WTC11 (cell line): Measurements from ENCODE around the gene PLIN4. TPM values are rescaled to one million over a fixed set of nuclear protein-coding genes. Genes with fewer than 3 reads are reported as not detected.

ENCODE experiments used
- ATAC-seq: fragments of 200-7000 bp; cut with Tn5 transposase; 2 replicates; pipeline ENCODE4 v1.10.0; 2021; ENCODE audit warnings: mild to moderate bottlenecking, moderate library complexity
- CTCF ChIA-PET: fragments of 300-600 bp; sonication (Branson Sonifier 250); formaldehyde crosslinking; loops from one replicate; lab custom pipeline; 2021; ENCODE audit warnings: antibody characterized with exemption; lab: Charles Lee
- POLR2A ChIA-PET: fragments of 350-600 bp; sonication (Branson Sonifier 250); formaldehyde crosslinking; loops from one replicate; lab custom pipeline; 2021; ENCODE audit warnings: antibody characterized with exemption; lab: Charles Lee
- DNase-seq: peaks from one replicate; pipeline ENCODE4 v3.0.0; 2021; ENCODE audit warnings: low spot score
- H3K27ac Mint-ChIP-seq: 2 replicates; pipeline ENCODE4 v1.8.0; 2021; ENCODE audit warnings: mixed read lengths
- H3K27me3 Mint-ChIP-seq: 2 replicates; pipeline ENCODE4 v1.8.0; 2021; ENCODE audit warnings: low read depth, mild to moderate bottlenecking, moderate library complexity, mixed read lengths
- H3K36me3 Mint-ChIP-seq: 2 replicates; pipeline ENCODE4 v1.8.0; 2021; ENCODE audit warnings: mixed read lengths
- H3K4me1 Mint-ChIP-seq: 2 replicates; pipeline ENCODE4 v1.8.0; 2022; ENCODE audit warnings: mixed read lengths
- H3K4me3 Mint-ChIP-seq: 2 replicates; pipeline ENCODE4 v1.8.0; 2021; ENCODE audit warnings: mild to moderate bottlenecking, moderate library complexity, mixed read lengths
- H3K9me3 Mint-ChIP-seq: 2 replicates; pipeline ENCODE4 v1.8.0; 2021; ENCODE audit warnings: mixed read lengths
- ARID4B ChIP-seq: sonication (generic); formaldehyde crosslinking; IDR thresholded peaks from 2 replicates; pipeline ENCODE4 v1.8.0; 2023; ENCODE audit warnings: missing genetic modification reagents, mild to moderate bottlenecking, borderline replicate concordance
- ATF1 ChIP-seq: sonication (generic); formaldehyde crosslinking; IDR thresholded peaks from 2 replicates; pipeline ENCODE4 v1.8.1; 2023; ENCODE audit warnings: mild to moderate bottlenecking, moderate library complexity, missing genetic modification reagents
- CBFB ChIP-seq: sonication (generic); formaldehyde crosslinking; IDR thresholded peaks from 2 replicates; pipeline ENCODE4 v1.8.1; 2022; ENCODE audit warnings: mild to moderate bottlenecking, low read depth, missing genetic modification reagents
- CTCF ChIP-seq: fragments of 200-600 bp; IDR thresholded peaks from 2 replicates; pipeline ENCODE4 v1.8.0; 2022; ENCODE audit warnings: antibody characterized with exemption
- ELF4 ChIP-seq: sonication (generic); formaldehyde crosslinking; IDR thresholded peaks from 2 replicates; pipeline ENCODE4 v1.8.1; 2022; ENCODE audit warnings: low read depth, mild to moderate bottlenecking, moderate library complexity, missing genetic modification reagents
- ESRRA ChIP-seq: sonication (generic); formaldehyde crosslinking; IDR thresholded peaks from 2 replicates; pipeline ENCODE4 v1.8.1; 2022; ENCODE audit warnings: mild to moderate bottlenecking, missing genetic modification reagents, borderline replicate concordance
- GABPB1 ChIP-seq: sonication (generic); formaldehyde crosslinking; IDR thresholded peaks from 2 replicates; pipeline ENCODE4 v1.8.1; 2023; ENCODE audit warnings: mild to moderate bottlenecking, missing genetic modification reagents
- GTF2I ChIP-seq: fragments of 250-450 bp; sonication (Bioruptor Pico); conservative IDR thresholded peaks from 2 replicates; pipeline ENCODE4 v1.4.0; 2021; ENCODE audit warnings: mild to moderate bottlenecking
- HMGA2 ChIP-seq: fragments of 250-450 bp; sonication (Bioruptor Pico); IDR thresholded peaks from 2 replicates; pipeline ENCODE4 v1.4.0; 2021; ENCODE audit warnings: mild to moderate bottlenecking, moderate library complexity
- NFE2L1 ChIP-seq: sonication (generic); formaldehyde crosslinking; IDR thresholded peaks from 2 replicates; pipeline ENCODE4 v1.8.1; 2023; ENCODE audit warnings: missing genetic modification reagents
- NR2C2 ChIP-seq: sonication (generic); formaldehyde crosslinking; IDR thresholded peaks from 2 replicates; pipeline ENCODE4 v1.8.0; 2022; ENCODE audit warnings: mild to moderate bottlenecking, missing genetic modification reagents
- SMAD3 ChIP-seq: sonication (generic); formaldehyde crosslinking; IDR thresholded peaks from 2 replicates; pipeline ENCODE4 v1.8.0; 2022; ENCODE audit warnings: missing genetic modification reagents, mild to moderate bottlenecking, borderline replicate concordance
- TCF7 ChIP-seq: sonication (generic); formaldehyde crosslinking; IDR thresholded peaks from 2 replicates; pipeline ENCODE4 v1.8.0; 2022; ENCODE audit warnings: mild to moderate bottlenecking, low read depth, missing genetic modification reagents, moderate library complexity
- TP53 ChIP-seq: sonication (generic); formaldehyde crosslinking; IDR thresholded peaks from 2 replicates; pipeline ENCODE4 v1.8.1; 2023; ENCODE audit warnings: mild to moderate bottlenecking, missing genetic modification reagents
- ZNF121 ChIP-seq: sonication (generic); formaldehyde crosslinking; IDR thresholded peaks from 2 replicates; pipeline ENCODE4 v1.8.0; 2023; ENCODE audit warnings: missing genetic modification reagents
- ZNF232 ChIP-seq: sonication (generic); formaldehyde crosslinking; IDR thresholded peaks from 2 replicates; pipeline ENCODE4 v1.8.0; 2022; ENCODE audit warnings: mild to moderate bottlenecking, missing genetic modification reagents
- ZNF263 ChIP-seq: sonication (generic); formaldehyde crosslinking; IDR thresholded peaks from 2 replicates; pipeline ENCODE4 v1.8.1; 2022; ENCODE audit warnings: low read depth, mild to moderate bottlenecking, moderate library complexity, missing genetic modification reagents
- ZNF317 ChIP-seq: sonication (generic); formaldehyde crosslinking; IDR thresholded peaks from 2 replicates; pipeline ENCODE4 v1.8.1; 2023; ENCODE audit warnings: low read depth, mild to moderate bottlenecking, moderate library complexity, missing genetic modification reagents, borderline replicate concordance
- total RNA-seq: library from RNA; stranded (reverse); gene quantifications from 3 replicates; pipeline ENCODE4 v1.2.3, GENCODE V29; 2021
- TF ChIP-seq, protein P1 (sequence below): sonication (generic); formaldehyde crosslinking; IDR thresholded peaks from 2 replicates; pipeline ENCODE4 v1.8.1; 2022; ENCODE audit warnings: low read depth, missing genetic modification reagents, borderline replicate concordance
- TF ChIP-seq, protein P2 (sequence below): sonication (generic); formaldehyde crosslinking; IDR thresholded peaks from 2 replicates; pipeline ENCODE4 v1.8.1; 2022; ENCODE audit warnings: mild to moderate bottlenecking, moderate library complexity, missing genetic modification reagents
- TF ChIP-seq, protein P3 (sequence below): sonication (generic); formaldehyde crosslinking; IDR thresholded peaks from 2 replicates; pipeline ENCODE4 v1.8.0; 2023; ENCODE audit warnings: mild to moderate bottlenecking, missing genetic modification reagents
- TF ChIP-seq, protein P4 (sequence below): sonication (generic); formaldehyde crosslinking; IDR thresholded peaks from 2 replicates; pipeline ENCODE4 v1.8.1; 2022; ENCODE audit warnings: missing genetic modification reagents, borderline replicate concordance

PLIN4 gene
- total RNA-seq, 1 experiment from 2014 or later: 0.35 TPM

GRCh38 chr19:4522291-4523002, 4.2 kb upstream of the PLIN4 start (continued):
- TF ChIP-seq ARID4B (CRISPR knock-in tag) (no peak), ATF1 (CRISPR knock-in tag) (no peak), CTCF (no peak), CBFB (no peak)
- TF ChIP-seq, all 79 proteins: peak for 0

DNA sequence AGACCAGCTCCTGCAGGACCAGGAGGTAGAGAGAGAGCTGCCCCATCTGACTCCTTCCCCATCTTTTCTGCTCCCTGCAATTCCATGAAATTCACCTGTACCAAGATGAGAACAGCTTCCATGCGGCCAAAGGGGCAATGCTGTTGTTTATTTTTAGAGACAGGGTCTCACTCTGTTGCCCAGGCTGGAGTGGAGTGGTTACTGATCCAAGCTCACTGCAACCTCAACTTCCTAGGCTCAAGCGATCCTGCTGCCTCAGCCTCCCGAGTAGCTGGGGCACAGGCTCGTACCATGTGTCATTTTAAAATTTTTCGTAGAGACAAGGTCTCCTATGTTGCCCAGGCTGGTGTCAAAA, 3.6 kb upstream of the PLIN4 start:
- DNase-seq (no peak), ATAC-seq (no peak)
- Mint-ChIP-seq H3K27me3 (peaks cover 52% of the 10 kb centered on the region), H3K4me3 (no peak overlapping the region), H3K36me3 (no peaks in the 10 kb centered on the region), H3K9me3 (no peaks in the 10 kb centered on the region)
- POLR2A ChIA-PET: no interaction called here
- TF ChIP-seq HMGA2: no peak
- TF ChIP-seq ZNF317 (CRISPR knock-in tag): no peak
- no peak for TF ChIP-seq ZNF232
- TF ChIP-seq TCF7 (CRISPR knock-in tag): no peak
- TF ChIP-seq, protein P1, sequence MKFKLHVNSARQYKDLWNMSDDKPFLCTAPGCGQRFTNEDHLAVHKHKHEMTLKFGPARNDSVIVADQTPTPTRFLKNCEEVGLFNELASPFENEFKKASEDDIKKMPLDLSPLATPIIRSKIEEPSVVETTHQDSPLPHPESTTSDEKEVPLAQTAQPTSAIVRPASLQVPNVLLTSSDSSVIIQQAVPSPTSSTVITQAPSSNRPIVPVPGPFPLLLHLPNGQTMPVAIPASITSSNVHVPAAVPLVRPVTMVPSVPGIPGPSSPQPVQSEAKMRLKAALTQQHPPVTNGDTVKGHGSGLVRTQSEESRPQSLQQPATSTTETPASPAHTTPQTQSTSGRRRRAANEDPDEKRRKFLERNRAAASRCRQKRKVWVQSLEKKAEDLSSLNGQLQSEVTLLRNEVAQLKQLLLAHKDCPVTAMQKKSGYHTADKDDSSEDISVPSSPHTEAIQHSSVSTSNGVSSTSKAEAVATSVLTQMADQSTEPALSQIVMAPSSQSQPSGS (CRISPR knock-in tag): no peak
- no peak for TF ChIP-seq NR2C2 (CRISPR knock-in tag)
- no peak for TF ChIP-seq ZNF121 (CRISPR knock-in tag)
- TF ChIP-seq GTF2I (CRISPR knock-in tag): no peak
- no peak for TF ChIP-seq GABPB1 (CRISPR knock-in tag)
- no peak for TF ChIP-seq ATF1 (CRISPR knock-in tag)
- TF ChIP-seq ESRRA: no peak
- TF ChIP-seq TP53 (CRISPR knock-in tag): no peak
- TF ChIP-seq SMAD3: no peak
- TF ChIP-seq, protein P2, sequence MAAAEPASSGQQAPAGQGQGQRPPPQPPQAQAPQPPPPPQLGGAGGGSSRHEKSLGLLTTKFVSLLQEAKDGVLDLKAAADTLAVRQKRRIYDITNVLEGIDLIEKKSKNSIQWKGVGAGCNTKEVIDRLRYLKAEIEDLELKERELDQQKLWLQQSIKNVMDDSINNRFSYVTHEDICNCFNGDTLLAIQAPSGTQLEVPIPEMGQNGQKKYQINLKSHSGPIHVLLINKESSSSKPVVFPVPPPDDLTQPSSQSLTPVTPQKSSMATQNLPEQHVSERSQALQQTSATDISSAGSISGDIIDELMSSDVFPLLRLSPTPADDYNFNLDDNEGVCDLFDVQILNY (CRISPR knock-in tag): no peak
- TF ChIP-seq ELF4: no peak
- TF ChIP-seq, protein P3, sequence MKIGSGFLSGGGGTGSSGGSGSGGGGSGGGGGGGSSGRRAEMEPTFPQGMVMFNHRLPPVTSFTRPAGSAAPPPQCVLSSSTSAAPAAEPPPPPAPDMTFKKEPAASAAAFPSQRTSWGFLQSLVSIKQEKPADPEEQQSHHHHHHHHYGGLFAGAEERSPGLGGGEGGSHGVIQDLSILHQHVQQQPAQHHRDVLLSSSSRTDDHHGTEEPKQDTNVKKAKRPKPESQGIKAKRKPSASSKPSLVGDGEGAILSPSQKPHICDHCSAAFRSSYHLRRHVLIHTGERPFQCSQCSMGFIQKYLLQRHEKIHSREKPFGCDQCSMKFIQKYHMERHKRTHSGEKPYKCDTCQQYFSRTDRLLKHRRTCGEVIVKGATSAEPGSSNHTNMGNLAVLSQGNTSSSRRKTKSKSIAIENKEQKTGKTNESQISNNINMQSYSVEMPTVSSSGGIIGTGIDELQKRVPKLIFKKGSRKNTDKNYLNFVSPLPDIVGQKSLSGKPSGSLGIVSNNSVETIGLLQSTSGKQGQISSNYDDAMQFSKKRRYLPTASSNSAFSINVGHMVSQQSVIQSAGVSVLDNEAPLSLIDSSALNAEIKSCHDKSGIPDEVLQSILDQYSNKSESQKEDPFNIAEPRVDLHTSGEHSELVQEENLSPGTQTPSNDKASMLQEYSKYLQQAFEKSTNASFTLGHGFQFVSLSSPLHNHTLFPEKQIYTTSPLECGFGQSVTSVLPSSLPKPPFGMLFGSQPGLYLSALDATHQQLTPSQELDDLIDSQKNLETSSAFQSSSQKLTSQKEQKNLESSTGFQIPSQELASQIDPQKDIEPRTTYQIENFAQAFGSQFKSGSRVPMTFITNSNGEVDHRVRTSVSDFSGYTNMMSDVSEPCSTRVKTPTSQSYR (CRISPR knock-in tag): no peak
- TF ChIP-seq, protein P4, sequence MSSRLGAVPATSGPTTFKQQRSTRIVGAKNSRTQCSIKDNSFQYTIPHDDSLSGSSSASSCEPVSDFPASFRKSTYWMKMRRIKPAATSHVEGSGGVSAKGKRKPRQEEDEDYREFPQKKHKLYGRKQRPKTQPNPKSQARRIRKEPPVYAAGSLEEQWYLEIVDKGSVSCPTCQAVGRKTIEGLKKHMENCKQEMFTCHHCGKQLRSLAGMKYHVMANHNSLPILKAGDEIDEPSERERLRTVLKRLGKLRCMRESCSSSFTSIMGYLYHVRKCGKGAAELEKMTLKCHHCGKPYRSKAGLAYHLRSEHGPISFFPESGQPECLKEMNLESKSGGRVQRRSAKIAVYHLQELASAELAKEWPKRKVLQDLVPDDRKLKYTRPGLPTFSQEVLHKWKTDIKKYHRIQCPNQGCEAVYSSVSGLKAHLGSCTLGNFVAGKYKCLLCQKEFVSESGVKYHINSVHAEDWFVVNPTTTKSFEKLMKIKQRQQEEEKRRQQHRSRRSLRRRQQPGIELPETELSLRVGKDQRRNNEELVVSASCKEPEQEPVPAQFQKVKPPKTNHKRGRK (CRISPR knock-in tag): no peak
- TF ChIP-seq ZNF263 (CRISPR knock-in tag): no peak
- TF ChIP-seq NFE2L1 (CRISPR knock-in tag): no peak
- TF ChIP-seq, all 79 proteins: peak for 0
- CTCF ChIA-PET: interaction anchor here (0.6 to 1.8 kb wide), 10 partner anchors 13 to 116 kb away, joined by 3 to 14 read pairs (median 4); partner anchors contain the start of gene PLIN5
- H3K4me1 Mint-ChIP-seq: no peaks in the 10 kb centered on the region
- no peak overlapping the region for H3K27ac Mint-ChIP-seq
